Adrenal gland (tissue), 5 donors: ENCODE data around the gene ARHGEF3.

ENCODE experiments used
- CTCF ChIP-seq, 6 experiments: fragments of 450-650 bp in 4 of 6; fragments of 200-600 bp in 2 of 6; sonication (generic) in 1 of 6; IDR thresholded peaks; 1 replicate in 5 of 6; 2 replicates in 1 of 6; pipeline versions ENCODE4 v1.5.1 to v1.8.0; 2016 to 2021; ENCODE audit warnings: antibody characterized with exemption in 6 of 6, mild to moderate bottlenecking in 2 of 6, moderate library complexity in 1 of 6
- POLR2A ChIP-seq, 2 donors: fragments of 450-650 bp; IDR thresholded peaks; one replicate each; pipeline ENCODE4 v1.6.1; 2017; ENCODE audit warnings: antibody characterized with exemption in 2 of 2, mild to moderate bottlenecking in 2 of 2, moderate library complexity in 1 of 2
- donor health status: DM: no; HTN: no; CAD: no.

- TF ChIP-seq CTCF (IDR thresholded peaks at IDR 0.05) (no peak), POLR2A (IDR thresholded peaks at IDR 0.05) (no peak)
Measured at GRCh38 chr3:56838448-56838847, 36.7 kb upstream of the ARHGEF3 start.
